ENCODE data around the gene TTBK1. TPM values are rescaled to one million over a fixed set of nuclear protein-coding genes. Genes with fewer than 3 reads are reported as not detected.

TTBK1 gene
- total and polyA plus RNA-seq, 2 donors from 2014 or later: 0.26 to 0.31 TPM

GRCh38 chr6:43258807-43259686 is 15.8 kb downstream of the TTBK1 start:
- Histone ChIP-seq H3K9ac (ENCODE audit: low read length in 3 of 3) (no peak overlapping the region), H3K27me3 (ENCODE audit: control insufficient read depth, insufficient read depth, low read length) (no peaks in the 10 kb centered on the region), H3K36me3 (ENCODE audit: control insufficient read depth in 2 of 3, insufficient read depth in 3 of 3, low read length in 3 of 3) (no peaks in the 10 kb centered on the region), H3K9me3 (ENCODE audit: control insufficient read depth in 2 of 3, insufficient read depth in 1 of 3, low read length in 3 of 3) (no peaks in the 10 kb centered on the region), H3K4me3 (ENCODE audit: low read length in 3 of 3) (no peak overlapping the region), H3K27ac (ENCODE audit: low read depth in 2 of 2, low read length in 2 of 2) (no peak overlapping the region), H3K4me1 (ENCODE audit: control insufficient read depth in 2 of 3, insufficient read depth in 2 of 3, low read depth in 1 of 3, low read length in 3 of 3) (no peaks in the 10 kb centered on the region)
- DNase-seq (peak in 1 of 5 donors; percentile 58), FAIRE-seq (no peak)
- no peak for TF ChIP-seq CTCF (IDR thresholded peaks at IDR 0.05; ENCODE audit: borderline replicate concordance, extremely low read depth, insufficient read depth)
- intact Hi-C loops (cut with DNase I): no loop called here

DNA sequence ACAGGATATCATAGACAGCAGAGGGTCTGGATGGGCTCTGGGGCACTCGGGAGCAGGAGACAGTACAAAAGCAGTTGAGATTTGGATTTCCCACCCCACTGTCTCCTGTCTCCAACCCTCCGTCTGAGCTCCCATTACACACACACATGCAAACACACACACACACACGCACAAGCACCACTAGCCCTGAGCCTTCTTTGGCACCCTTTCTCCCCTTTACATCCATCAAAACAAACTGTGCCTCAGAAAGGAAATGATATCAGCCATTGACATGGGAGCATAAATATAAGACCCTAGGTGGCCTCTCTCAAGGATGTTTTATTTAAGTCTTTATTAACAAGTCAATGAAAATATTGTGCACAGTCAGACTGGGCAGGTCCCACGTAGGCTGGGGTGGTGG is 17.5 kb downstream of the TTBK1 start:
- no peak overlapping the region for H3K27ac ChIP-seq (ENCODE audit: low read depth in 2 of 2, low read length in 2 of 2)
- no peak overlapping the region for H3K4me3 ChIP-seq (ENCODE audit: low read length in 3 of 3)
- H3K9me3 ChIP-seq (ENCODE audit: control insufficient read depth in 2 of 3, insufficient read depth in 1 of 3, low read length in 3 of 3): no peaks in the 10 kb centered on the region
- intact Hi-C loops (cut with DNase I): loop anchor here (10.0 kb wide), 1 partner anchor 74 kb away; no protein-coding TSS in a partner anchor
- no peak for FAIRE-seq
- no peaks in the 10 kb centered on the region for H3K36me3 ChIP-seq (ENCODE audit: control insufficient read depth in 2 of 3, insufficient read depth in 3 of 3, low read length in 3 of 3)
- no peak overlapping the region for H3K9ac ChIP-seq (ENCODE audit: low read length in 3 of 3)
- no peak for DNase-seq
- no peaks in the 10 kb centered on the region for H3K4me1 ChIP-seq (ENCODE audit: control insufficient read depth in 2 of 3, insufficient read depth in 2 of 3, low read depth in 1 of 3, low read length in 3 of 3)
- TF ChIP-seq CTCF (IDR thresholded peaks at IDR 0.05; ENCODE audit: borderline replicate concordance, extremely low read depth, insufficient read depth): no peak
- H3K27me3 ChIP-seq (ENCODE audit: control insufficient read depth, insufficient read depth, low read length): no peaks in the 10 kb centered on the region

GRCh38 chr6:43261198-43261597 is 17.9 kb downstream of the TTBK1 start:
- Histone ChIP-seq H3K4me3 (ENCODE audit: low read length in 3 of 3) (no peak overlapping the region), H3K9ac (ENCODE audit: low read length in 3 of 3) (no peak overlapping the region), H3K27ac (ENCODE audit: low read depth in 2 of 2, low read length in 2 of 2) (no peak overlapping the region), H3K4me1 (ENCODE audit: control insufficient read depth in 2 of 3, insufficient read depth in 2 of 3, low read depth in 1 of 3, low read length in 3 of 3) (no peaks in the 10 kb centered on the region), H3K9me3 (ENCODE audit: control insufficient read depth in 2 of 3, insufficient read depth in 1 of 3, low read length in 3 of 3) (no peaks in the 10 kb centered on the region), H3K36me3 (ENCODE audit: control insufficient read depth in 2 of 3, insufficient read depth in 3 of 3, low read length in 3 of 3) (no peaks in the 10 kb centered on the region), H3K27me3 (ENCODE audit: control insufficient read depth, insufficient read depth, low read length) (no peaks in the 10 kb centered on the region)
- intact Hi-C loops (cut with DNase I): loop anchor here (10.0 kb wide), 1 partner anchor 74 kb away; no protein-coding TSS in a partner anchor
- no peak for FAIRE-seq
- no peak for TF ChIP-seq CTCF (IDR thresholded peaks at IDR 0.05; ENCODE audit: borderline replicate concordance, extremely low read depth, insufficient read depth)
- DNase-seq: peak in 1 of 5 donors; percentile 43

All from kidney (tissue), 14 donors.